Globus pallidus (tissue), 1 donor: ENCODE data around the gene MGAT4C.
"Not testable (repeated sequence)": the region's sequence is repeated elsewhere in the genome, so short reads cannot be mapped to it uniquely, and the experiment has no call there.

Experiments used
- DNase-seq: peaks from one replicate; pipeline ENCODE4 v3.0.0-alpha.2; 2015; ENCODE audit warnings: low spot score

Gene MGAT4C

GRCh38 chr12:86134561-86134960 is 121.6 kb downstream of the MGAT4C start:
- no peak for DNase-seq

DNA sequence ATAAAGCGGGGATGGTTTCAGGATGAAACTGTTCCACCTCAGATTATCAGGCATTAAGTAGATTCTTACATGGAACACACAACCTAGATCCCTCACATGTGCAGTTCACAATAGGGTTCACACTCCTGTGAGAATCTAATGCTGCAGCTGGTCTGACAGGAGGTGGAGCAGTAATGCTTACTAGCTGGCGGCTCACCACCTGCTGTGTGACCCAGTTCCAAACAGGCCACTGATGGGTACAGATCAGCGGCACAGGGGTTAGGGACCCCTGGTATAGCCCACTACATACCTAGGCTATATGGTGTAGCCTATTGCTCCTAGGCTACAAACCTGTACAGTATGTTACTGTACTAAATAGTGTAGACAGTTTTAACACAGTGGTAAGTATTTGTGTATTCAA is 129.3 kb downstream of the MGAT4C start:
- DNase-seq, result not testable (repeated sequence)

DNA sequence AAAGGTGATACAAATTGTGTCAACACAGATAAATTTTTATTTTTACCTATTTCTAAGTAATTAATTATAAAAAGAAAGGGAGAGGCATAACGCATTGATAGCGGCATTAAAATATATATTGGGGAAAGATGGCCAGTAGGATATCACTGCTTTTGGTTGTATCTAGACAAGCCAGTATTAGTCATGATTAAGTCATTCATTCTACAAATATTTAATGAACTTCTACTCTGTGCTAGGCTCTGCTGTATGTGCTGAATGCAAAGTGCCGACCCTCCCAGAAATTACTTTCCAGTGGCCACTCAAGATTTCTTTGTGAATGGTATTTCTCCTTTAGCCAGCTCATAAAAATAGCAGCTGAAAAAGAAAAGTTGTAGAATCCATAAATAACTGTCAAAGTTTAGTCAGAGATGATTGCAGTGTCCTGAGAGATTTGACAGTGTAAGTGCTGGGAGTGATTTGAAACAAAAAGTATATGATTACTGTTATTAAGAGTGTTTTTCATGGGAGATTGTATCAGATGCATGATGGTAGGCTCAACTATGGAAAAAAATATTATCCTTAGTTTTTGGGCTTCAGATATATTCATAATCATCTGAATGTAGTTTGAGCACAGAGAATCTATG is 133.2 kb downstream of the MGAT4C start:
- DNase-seq, result no peak

- no peak for DNase-seq
Measured at GRCh38 chr12:86118161-86118560, 138.0 kb downstream of the MGAT4C start.

DNA sequence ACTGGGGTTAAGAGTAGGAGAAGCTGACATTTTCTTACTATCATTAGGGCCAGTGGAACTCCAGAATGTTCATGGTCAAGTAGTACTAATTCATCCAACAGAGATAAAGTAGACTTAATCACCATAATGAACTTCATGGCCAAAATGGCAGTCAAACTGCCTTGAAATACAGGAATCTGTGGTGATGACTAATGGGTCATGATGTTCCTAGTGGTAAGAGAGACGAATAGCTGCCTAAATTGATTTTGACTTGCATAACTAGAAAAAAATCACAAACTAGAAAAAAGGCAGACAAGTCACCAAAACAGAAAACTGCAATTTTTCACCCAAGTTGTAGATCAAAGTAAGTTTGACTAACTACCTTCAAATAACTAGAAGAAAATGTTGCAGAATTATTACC is 138.5 kb downstream of the MGAT4C start:
- no peak for DNase-seq

GRCh38 chr12:86104087-86104486 is 152.1 kb downstream of the MGAT4C start:
- DNase-seq, result no peak

GRCh38 chr12:86097161-86097560 is 159.0 kb downstream of the MGAT4C start:
- no peak for DNase-seq

DNA sequence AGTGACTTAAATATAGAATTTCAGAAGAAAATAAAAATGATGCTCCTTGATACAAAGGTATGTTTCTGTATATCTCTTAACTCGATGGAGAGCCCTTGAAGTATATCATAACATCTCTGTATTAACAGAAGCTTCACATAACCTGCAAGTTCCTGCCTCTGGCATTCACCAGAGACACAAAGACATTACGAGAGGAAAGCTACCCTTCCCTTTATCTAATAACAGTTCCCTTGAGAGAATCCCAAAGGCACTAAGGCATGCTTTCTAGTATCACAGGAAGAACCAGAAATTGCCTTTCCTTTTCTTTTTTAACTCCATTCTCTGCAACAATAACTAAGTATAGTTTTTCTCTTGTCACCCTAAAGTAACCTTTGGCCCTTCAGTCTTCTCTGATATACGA is 164.5 kb downstream of the MGAT4C start:
- DNase-seq, result no peak

- no peak for DNase-seq
Measured at GRCh38 chr12:86081843-86082242, 174.3 kb downstream of the MGAT4C start.

- not testable (repeated sequence) for DNase-seq
Measured at GRCh38 chr12:86059052-86059451, 197.1 kb downstream of the MGAT4C start.

DNA sequence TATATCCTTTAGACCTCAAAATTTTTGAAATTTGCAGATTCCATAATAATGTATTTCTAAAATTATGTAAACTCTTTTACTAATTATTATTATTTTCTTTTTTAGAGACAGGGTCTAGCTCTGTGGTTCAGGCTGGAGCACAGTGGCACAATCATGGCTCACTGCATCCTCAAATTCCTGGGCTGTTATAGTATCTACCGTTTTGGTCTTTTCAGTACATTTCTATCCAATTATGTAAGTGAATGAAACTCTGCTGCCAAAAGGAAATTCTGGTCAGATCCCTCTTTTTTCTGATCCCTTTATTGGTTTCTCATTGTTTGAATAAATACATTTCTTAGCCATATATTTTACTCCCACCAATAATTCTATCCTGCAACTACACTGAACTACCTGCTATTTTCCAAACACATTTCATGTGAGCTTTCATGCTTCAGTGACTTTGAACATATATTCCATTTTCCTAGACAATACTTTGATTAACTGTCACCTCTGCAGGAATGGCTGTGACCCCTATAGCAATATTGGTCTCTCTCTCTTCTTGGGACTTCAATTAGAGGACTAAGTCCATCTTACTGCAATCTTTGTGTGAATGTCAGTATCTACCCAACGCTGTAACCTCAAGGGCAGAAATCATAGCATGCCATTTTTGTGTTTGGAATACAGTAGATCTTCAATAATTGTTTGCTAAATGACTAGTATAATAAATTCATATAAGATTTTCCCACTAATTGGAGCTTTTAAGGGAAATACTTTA is 198.9 kb downstream of the MGAT4C start:
- no peak for DNase-seq

- DNase-seq, result no peak
Measured at GRCh38 chr12:86052921-86053320, 203.3 kb downstream of the MGAT4C start.

- no peak for DNase-seq
Measured at GRCh38 chr12:86050010-86050409, 206.2 kb downstream of the MGAT4C start.

DNA sequence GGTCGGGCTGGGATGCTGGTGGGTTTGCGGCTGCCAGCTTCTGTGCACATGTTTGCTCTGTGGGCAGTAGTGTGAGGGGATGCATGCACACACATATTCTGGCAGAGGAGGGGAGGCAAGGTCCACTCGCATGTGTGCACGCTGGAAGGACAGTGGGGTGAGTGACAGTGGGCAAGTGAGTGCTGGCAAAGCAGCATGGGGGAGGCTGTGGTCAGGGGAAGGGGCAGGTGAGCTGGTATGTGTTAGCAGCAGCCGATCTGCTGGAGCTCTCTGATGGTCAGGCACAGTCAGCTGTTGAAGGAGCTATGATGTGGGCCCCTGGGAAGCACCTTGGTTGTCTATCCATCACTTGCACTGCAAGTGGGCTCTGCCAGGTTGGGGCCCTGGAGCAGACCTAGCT is 211.8 kb downstream of the MGAT4C start:
- DNase-seq, result no peak

GRCh38 chr12:86042062-86042461 is 214.1 kb downstream of the MGAT4C start:
- DNase-seq, result no peak

DNA sequence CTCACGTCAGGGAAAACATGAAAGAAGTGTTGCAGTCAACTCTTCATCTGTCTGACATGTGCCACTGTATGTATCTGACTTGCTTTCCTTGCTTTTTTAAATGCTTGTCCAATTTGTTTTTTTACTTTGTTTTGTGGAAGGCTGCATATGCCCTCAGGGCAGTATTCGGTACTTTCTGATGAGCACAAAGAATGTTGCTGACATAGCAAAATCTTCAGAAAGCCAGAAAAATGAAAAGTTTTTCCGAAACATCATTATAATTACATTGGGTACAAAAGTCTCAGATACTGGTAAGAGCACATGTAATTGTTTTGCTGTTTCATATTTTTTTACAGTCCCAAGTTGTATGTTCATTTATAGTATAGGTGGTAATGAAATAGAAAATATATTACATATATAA is 237.8 kb downstream of the MGAT4C start:
- no peak for DNase-seq

- DNase-seq, result no peak
Measured at GRCh38 chr12:86015026-86015425, 241.2 kb downstream of the MGAT4C start.

DNA sequence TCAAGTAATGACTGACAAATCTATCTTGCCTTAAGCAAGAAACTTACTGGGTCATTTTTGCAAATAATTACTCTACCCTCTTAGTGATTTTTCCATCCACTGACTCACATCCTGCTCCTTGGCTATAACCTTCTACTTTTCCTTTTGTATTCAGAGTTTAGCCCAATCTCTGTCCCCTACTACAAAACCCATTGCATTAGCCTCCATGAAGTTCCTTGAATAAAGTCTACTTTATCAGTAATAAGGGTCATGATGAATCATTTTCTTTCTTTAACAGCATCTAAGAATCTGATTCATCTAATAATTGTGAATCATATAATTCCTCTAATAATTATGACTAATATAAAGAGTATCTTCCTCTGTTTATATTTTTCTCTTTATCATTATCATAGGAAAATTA is 249.5 kb downstream of the MGAT4C start:
- DNase-seq, result no peak

GRCh38 chr12:85998074-85998473 is 258.1 kb downstream of the MGAT4C start:
- no peak for DNase-seq

DNA sequence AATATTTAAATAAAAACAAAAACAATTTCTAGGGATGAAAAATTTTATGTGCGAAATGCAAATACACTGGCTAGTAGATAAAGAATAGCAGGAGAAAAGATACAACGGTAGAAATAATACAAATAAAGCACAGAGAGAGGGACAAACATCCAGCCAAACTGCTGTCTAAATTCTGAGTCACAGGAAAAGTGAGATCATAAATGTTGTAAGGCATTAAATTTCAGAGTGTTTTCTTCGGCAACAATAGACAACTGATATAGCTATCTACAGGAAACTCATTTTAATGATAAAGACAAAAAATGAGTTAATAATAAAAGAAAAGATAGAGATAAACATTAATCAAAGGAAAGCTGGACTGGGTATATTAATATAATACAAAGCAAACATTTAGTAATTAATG is 259.9 kb downstream of the MGAT4C start:
- no peak for DNase-seq

DNA sequence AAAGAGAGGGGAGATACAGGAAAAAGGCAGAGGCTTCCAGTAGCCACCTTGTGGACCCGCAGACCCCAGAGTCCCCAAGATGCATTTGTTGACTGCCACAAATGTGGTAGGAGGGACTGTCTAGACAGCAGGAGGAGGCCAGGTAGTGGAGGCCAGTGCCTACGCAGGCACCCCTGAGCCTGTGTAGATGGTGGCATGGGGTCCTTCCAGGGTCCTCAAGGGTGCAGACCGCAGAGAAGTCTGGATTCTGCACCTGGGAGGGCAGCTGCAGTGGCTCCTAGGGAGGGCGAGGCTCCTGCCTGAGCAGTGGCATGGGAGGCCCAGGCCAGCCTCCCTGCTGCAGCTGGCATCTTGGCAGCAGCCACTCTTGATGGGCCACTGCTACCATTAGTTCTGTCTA is 262.4 kb downstream of the MGAT4C start:
- no peak for DNase-seq

- no peak for DNase-seq
Measured at GRCh38 chr12:85985996-85986395, 270.2 kb downstream of the MGAT4C start.

DNA sequence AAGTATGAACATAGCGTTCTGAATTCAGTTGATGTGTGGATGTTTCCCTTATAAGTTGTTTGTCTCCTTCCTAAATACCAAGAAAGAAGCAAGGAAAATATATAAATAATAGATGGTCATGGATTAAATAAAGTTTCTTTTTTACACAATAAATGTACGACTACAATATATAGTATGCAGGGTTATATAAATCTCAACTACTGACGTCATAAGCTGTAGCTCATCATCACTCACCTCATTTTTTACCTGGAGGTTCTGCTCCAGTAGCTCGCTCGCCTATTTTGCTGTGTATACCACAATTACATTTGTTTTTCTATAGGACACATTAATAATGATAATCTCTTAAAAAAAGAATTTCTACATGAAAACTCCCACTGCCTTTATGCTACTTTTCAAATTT is 272.6 kb downstream of the MGAT4C start:
- no peak for DNase-seq

- no peak for DNase-seq
Measured at GRCh38 chr12:85979641-85980040, 276.6 kb downstream of the MGAT4C start.
